Activated naive CD8-positive, alpha-beta T cell treated with anti-CD3 and anti-CD28 coated beads, Interleukin-2, amount 50 U/mL, for 16 hours (primary cell): Measurements from ENCODE around the gene LRRC3C.
A peak's percentile ranks its signal among the peaks of the same experiment; 100 is the strongest.
"Not testable (repeated sequence)": the region's sequence is repeated elsewhere in the genome, so short reads cannot be mapped to it uniquely, and the experiment has no call there.

Experiments
- DNase-seq: peaks from one replicate; pipeline ENCODE4 v3.0.0-alpha.2; 2020; ENCODE audit warnings: low read depth, low spot score

The LRRC3C gene

GRCh38 chr17:39927101-39927928, at the start of gene LRRC3C, which contains the start of gene ORMDL3:
LRRC3C (plus strand) TSS chr17:39927732; CDS start chr17:39941524, 13,792 bp downstream.
ORMDL3 (minus strand) TSS chr17:39927601; CDS start chr17:39924203, 3,398 bp downstream.
- peak; percentile 75 for DNase-seq

GRCh38 chr17:39886102-39886501, 41.4 kb upstream of the LRRC3C start:
- DNase-seq: not testable (repeated sequence)

GRCh38 chr17:39887078-39887477, 40.5 kb upstream of the LRRC3C start:
- DNase-seq: no peak

GRCh38 chr17:39889200-39889599, 38.3 kb upstream of the LRRC3C start:
- no peak for DNase-seq

- DNase-seq: no peak
These were observed 32.7 kb upstream of the LRRC3C start for GRCh38 chr17:39894681-39895376.

GRCh38 chr17:39898088-39898487, 29.4 kb upstream of the LRRC3C start:
- no peak for DNase-seq

GRCh38 chr17:39899215-39899614, 28.3 kb upstream of the LRRC3C start:
- DNase-seq: no peak

- DNase-seq: not testable (repeated sequence)
These were observed 25.5 kb upstream of the LRRC3C start for GRCh38 chr17:39902027-39902426.

- DNase-seq: no peak
These were observed 24.2 kb upstream of the LRRC3C start for GRCh38 chr17:39903158-39903884.

GRCh38 chr17:39904990-39905288, 22.6 kb upstream of the LRRC3C start:
- no peak for DNase-seq

- DNase-seq: no peak
These were observed 18.7 kb upstream of the LRRC3C start for GRCh38 chr17:39908789-39909352.

- no peak for DNase-seq
These were observed 13.5 kb upstream of the LRRC3C start for GRCh38 chr17:39913989-39914388.

- no peak for DNase-seq
These were observed 12.0 kb upstream of the LRRC3C start for GRCh38 chr17:39915559-39915958.

- DNase-seq: no peak
These were observed 10.6 kb upstream of the LRRC3C start for GRCh38 chr17:39916918-39917317.

- DNase-seq: no peak
These were observed 8.3 kb upstream of the LRRC3C start for GRCh38 chr17:39919087-39919683.

GRCh38 chr17:39920218-39921210, 7.0 kb upstream of the LRRC3C start:
- peak; percentile 47 for DNase-seq

- DNase-seq: no peak
These were observed 6.2 kb upstream of the LRRC3C start for GRCh38 chr17:39921323-39921722.

- DNase-seq: no peak
These were observed 5.5 kb upstream of the LRRC3C start for GRCh38 chr17:39922006-39922405.

GRCh38 chr17:39923230-39923629, 4.3 kb upstream of the LRRC3C start:
- no peak for DNase-seq
